IMR-90 (cell line): Measurements from ENCODE around the gene C3orf22.

Experiments
- CEBPB ChIP-seq: IDR thresholded peaks from 2 replicates; pipeline ENCODE4 v1.6.1; 2012; ENCODE audit warnings: low read depth, low read length, improper control_type of control experiment
- MAFK ChIP-seq: IDR thresholded peaks from 2 replicates; pipeline ENCODE4 v1.6.1; 2012; ENCODE audit warnings: low read depth, low read length, improper control_type of control experiment
- MAZ ChIP-seq: IDR thresholded peaks from 2 replicates; pipeline ENCODE4 v1.6.1; 2012; ENCODE audit warnings: low read depth, mild to moderate bottlenecking, low read length, improper control_type of control experiment, moderate library complexity, borderline replicate concordance
- MXI1 ChIP-seq: IDR thresholded peaks from 2 replicates; pipeline ENCODE4 v1.6.1; 2012; ENCODE audit warnings: low read depth, mild to moderate bottlenecking, low read length, moderate library complexity, borderline replicate concordance
- NFE2L2 ChIP-seq: fragments of 150-350 bp; IDR thresholded peaks from 2 replicates; pipeline ENCODE4 v1.6.1; 2016; ENCODE audit warnings: low read depth, mild to moderate bottlenecking, low read length
- POLR2A ChIP-seq: IDR thresholded peaks from 2 replicates; pipeline ENCODE4 v1.6.1; 2012; ENCODE audit warnings: mild to moderate bottlenecking, low read depth, low read length
- RAD21 ChIP-seq: IDR thresholded peaks from 2 replicates; pipeline ENCODE4 v1.6.1; 2012; ENCODE audit warnings: low read length, improper control_type of control experiment
- RCOR1 ChIP-seq: IDR thresholded peaks from 2 replicates; pipeline ENCODE4 v1.6.1; 2012; ENCODE audit warnings: mild to moderate bottlenecking, low read length, improper control_type of control experiment; ENCODE audit not compliant: insufficient replicate concordance
- SMC3 ChIP-seq: fragments of 150-350 bp; IDR thresholded peaks from 2 replicates; pipeline ENCODE4 v1.6.1; 2016; ENCODE audit warnings: low read depth, mild to moderate bottlenecking, antibody characterized with exemption, low read length, moderate library complexity
- TF ChIP-seq, protein P1 (sequence below): fragments of 150-350 bp; IDR thresholded peaks from 2 replicates; pipeline ENCODE4 v1.6.1; 2017; ENCODE audit warnings: mild to moderate bottlenecking, antibody characterized with exemption, low read length, low read depth
- TF ChIP-seq, protein P2 (sequence below): conservative IDR thresholded peaks from 2 replicates; pipeline ENCODE4 v1.5.1; 2012; ENCODE audit warnings: mild to moderate bottlenecking, low read depth, low read length, improper control_type of control experiment
- TF ChIP-seq, protein P3 (sequence below): fragments of 150-350 bp; IDR thresholded peaks from 2 replicates; pipeline ENCODE4 v1.6.1; 2016; ENCODE audit warnings: low read depth, mild to moderate bottlenecking, low read length, moderate library complexity, borderline replicate concordance

DNA sequence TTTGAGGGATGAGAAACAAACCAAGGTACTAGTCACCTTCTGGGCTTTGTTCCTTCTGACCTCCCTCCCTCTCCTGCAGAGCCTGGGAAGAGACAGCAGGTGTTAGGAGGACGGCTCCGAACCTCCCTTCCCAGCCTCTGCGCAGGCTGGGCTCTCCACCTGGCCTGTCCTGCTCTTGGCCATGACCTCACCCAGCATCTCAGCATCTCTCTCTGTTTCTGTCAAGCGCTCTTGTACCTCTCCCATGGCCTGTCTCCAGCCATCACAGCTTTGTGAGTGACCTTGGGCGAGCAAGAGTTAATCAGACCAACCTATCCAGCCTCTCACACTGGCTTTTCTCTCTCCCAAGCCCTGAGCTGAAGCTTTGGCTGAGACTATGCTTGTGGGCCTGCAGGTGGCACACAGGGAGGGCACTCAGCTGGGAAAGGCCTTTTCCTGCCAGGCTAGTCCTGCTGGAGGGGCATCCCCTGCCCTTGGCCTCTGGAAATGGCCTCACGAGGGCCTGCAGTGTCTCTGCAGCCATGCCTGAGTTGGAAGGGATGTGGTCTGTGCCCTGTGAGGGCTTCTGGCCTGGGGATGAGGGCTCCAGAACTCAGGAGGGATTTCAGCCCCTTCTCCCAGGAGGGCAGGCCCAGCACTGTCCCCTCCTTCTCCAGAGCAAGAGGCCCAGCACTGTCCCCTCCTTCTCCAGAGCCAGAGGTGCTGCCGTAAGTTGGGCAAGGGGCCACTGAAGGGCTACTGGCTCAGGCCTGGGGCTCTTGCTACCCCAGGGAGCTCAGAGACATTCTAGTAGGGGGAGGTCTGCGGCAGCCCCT lies 32.7 kb downstream of the C3orf22 start:
- TF ChIP-seq POLR2A, result no peak
- TF ChIP-seq, protein P1, sequence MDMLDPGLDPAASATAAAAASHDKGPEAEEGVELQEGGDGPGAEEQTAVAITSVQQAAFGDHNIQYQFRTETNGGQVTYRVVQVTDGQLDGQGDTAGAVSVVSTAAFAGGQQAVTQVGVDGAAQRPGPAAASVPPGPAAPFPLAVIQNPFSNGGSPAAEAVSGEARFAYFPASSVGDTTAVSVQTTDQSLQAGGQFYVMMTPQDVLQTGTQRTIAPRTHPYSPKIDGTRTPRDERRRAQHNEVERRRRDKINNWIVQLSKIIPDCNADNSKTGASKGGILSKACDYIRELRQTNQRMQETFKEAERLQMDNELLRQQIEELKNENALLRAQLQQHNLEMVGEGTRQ, result no peak
- TF ChIP-seq, protein P2, sequence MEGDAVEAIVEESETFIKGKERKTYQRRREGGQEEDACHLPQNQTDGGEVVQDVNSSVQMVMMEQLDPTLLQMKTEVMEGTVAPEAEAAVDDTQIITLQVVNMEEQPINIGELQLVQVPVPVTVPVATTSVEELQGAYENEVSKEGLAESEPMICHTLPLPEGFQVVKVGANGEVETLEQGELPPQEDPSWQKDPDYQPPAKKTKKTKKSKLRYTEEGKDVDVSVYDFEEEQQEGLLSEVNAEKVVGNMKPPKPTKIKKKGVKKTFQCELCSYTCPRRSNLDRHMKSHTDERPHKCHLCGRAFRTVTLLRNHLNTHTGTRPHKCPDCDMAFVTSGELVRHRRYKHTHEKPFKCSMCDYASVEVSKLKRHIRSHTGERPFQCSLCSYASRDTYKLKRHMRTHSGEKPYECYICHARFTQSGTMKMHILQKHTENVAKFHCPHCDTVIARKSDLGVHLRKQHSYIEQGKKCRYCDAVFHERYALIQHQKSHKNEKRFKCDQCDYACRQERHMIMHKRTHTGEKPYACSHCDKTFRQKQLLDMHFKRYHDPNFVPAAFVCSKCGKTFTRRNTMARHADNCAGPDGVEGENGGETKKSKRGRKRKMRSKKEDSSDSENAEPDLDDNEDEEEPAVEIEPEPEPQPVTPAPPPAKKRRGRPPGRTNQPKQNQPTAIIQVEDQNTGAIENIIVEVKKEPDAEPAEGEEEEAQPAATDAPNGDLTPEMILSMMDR, result no peak
- TF ChIP-seq CEBPB, result no peak
- TF ChIP-seq, protein P3, sequence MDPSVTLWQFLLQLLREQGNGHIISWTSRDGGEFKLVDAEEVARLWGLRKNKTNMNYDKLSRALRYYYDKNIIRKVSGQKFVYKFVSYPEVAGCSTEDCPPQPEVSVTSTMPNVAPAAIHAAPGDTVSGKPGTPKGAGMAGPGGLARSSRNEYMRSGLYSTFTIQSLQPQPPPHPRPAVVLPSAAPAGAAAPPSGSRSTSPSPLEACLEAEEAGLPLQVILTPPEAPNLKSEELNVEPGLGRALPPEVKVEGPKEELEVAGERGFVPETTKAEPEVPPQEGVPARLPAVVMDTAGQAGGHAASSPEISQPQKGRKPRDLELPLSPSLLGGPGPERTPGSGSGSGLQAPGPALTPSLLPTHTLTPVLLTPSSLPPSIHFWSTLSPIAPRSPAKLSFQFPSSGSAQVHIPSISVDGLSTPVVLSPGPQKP, result no peak
- no peak for TF ChIP-seq RAD21
- no peak for TF ChIP-seq MAFK
- TF ChIP-seq SMC3, result no peak
- no peak for TF ChIP-seq RCOR1
- TF ChIP-seq NFE2L2, result no peak
- TF ChIP-seq MXI1, result no peak
- TF ChIP-seq MAZ, result no peak
